GM18526 (cell line): ENCODE data around the gene KIAA1614.

Experiments
- POLR2A ChIP-seq: IDR thresholded peaks from 3 replicates; pipeline ENCODE4 v1.6.1; 2011; ENCODE audit not compliant: insufficient read length; ENCODE audit errors: extremely low read depth

KIAA1614 gene

GRCh38 chr1:180912801-180913565 is at the start of gene KIAA1614:
Gene KIAA1614 (plus strand): TSS chr1:180912897. CDS start chr1:180913244, 347 bp downstream.
- no peak for TF ChIP-seq POLR2A

GRCh38 chr1:180863158-180863775 is 49.4 kb upstream of the KIAA1614 start:
- TF ChIP-seq POLR2A: no peak

GRCh38 chr1:180881806-180882509 is 30.7 kb upstream of the KIAA1614 start:
- TF ChIP-seq POLR2A: no peak

- no peak for TF ChIP-seq POLR2A
These were observed 28.0 kb upstream of the KIAA1614 start for GRCh38 chr1:180884588-180885300.

GRCh38 chr1:180886338-180886737 is 26.4 kb upstream of the KIAA1614 start:
- no peak for TF ChIP-seq POLR2A

- no peak for TF ChIP-seq POLR2A
These were observed 24.9 kb upstream of the KIAA1614 start for GRCh38 chr1:180887841-180888240.

- TF ChIP-seq POLR2A: no peak
These were observed 23.8 kb upstream of the KIAA1614 start for GRCh38 chr1:180888870-180889269.

GRCh38 chr1:180889325-180889724 is 23.4 kb upstream of the KIAA1614 start:
- TF ChIP-seq POLR2A: no peak

- TF ChIP-seq POLR2A: no peak
These were observed 20.4 kb upstream of the KIAA1614 start for GRCh38 chr1:180892272-180892671.

GRCh38 chr1:180892675-180893074 is 20.0 kb upstream of the KIAA1614 start:
- TF ChIP-seq POLR2A: no peak

GRCh38 chr1:180893614-180894013 is 19.1 kb upstream of the KIAA1614 start:
- no peak for TF ChIP-seq POLR2A

- no peak for TF ChIP-seq POLR2A
These were observed 16.5 kb upstream of the KIAA1614 start for GRCh38 chr1:180896161-180896560.

GRCh38 chr1:180898441-180899219 is 14.1 kb upstream of the KIAA1614 start:
- TF ChIP-seq POLR2A: no peak

- no peak for TF ChIP-seq POLR2A
These were observed 13.4 kb upstream of the KIAA1614 start for GRCh38 chr1:180899262-180899661.
